A204.1 (cell line): ENCODE results near the gene PKHD1.
"Not testable (repeated sequence)": the region's sequence is repeated elsewhere in the genome, so short reads cannot be mapped to it uniquely, and the experiment has no call there.

Experiments used
- FAIRE-seq: peaks from 2 replicates; lab custom pipeline; 2012; peaks lifted over from hg19 to GRCh38; lab: Jason Lieb, UNC

Gene PKHD1

DNA sequence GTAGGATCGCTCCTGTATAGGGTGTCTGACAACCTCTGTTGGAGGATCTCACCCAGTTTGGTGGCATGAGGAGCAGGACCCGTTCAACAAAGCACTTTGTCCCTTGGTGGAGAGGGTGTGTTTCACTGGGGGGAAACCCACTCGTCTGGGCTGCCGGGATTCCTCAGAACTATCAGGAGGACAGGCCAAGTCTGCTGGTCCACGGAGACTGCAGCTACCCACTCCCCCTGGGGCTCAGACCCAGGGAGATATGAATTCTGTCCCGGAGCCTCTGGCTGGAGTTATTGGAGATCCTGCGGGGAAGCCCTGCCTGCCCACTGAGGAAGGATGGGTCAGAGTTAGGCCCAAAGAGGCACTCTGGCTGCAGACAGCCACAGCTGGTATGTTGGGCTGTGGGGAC lies 233.1 kb downstream of the PKHD1 start:
- no peak for FAIRE-seq

DNA sequence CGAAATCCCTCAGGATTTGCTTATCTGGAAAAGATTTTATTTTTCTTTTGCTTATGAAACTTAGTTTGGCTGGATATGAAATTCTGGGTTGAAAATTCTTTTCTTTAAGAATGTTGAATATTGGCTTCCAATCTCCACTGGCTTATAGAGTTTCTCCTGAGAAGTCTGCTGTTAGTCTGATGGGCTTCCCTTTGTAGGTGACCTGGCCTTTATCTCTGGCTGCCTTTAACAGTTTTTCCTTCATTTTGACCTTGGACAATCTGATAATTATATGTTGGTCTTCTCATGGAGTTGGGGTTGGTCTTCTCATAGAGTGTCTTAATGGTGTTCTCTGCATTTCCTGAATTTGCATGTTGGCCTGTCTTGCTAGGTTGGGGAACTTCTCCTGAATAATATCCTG lies 234.3 kb downstream of the PKHD1 start:
- not testable (repeated sequence) for FAIRE-seq

DNA sequence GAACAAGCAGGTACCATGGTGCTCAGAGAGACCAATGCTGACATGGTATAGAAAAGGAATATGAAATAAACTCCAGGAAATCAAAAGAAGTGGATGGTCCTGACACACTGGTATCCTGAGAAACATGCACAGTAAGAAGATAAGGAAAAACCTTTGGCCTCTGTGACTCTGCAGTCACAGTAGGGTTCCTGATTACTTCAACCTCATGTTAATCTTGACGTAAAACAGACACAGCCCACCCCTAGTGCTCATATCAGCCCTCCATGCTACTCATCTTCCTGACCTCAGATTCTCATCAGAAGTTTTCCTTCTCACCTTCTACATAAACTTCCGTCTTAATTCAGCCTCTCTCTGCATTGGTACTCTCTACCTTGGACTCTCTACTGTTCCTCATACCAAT lies 240.9 kb downstream of the PKHD1 start:
- FAIRE-seq: no peak

DNA sequence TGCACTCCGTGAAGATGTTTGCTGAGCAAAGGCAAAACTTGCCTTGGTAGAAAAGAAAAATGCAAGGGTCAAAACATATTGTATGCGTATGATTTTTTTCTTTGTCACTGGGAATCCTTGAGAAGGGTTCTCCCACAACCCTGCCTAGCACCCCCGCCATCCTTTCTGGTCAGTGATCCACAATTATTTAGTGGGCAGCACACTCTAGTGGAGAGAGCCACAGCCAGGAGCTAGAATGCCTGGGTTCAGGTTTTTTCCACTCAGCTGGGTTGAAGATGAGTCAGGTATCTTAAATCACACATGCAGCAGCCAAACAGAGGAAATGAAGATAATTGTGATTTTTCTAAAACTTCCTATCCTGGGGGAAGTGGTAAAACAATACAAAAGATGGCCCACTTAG lies 243.1 kb downstream of the PKHD1 start:
- no peak for FAIRE-seq

DNA sequence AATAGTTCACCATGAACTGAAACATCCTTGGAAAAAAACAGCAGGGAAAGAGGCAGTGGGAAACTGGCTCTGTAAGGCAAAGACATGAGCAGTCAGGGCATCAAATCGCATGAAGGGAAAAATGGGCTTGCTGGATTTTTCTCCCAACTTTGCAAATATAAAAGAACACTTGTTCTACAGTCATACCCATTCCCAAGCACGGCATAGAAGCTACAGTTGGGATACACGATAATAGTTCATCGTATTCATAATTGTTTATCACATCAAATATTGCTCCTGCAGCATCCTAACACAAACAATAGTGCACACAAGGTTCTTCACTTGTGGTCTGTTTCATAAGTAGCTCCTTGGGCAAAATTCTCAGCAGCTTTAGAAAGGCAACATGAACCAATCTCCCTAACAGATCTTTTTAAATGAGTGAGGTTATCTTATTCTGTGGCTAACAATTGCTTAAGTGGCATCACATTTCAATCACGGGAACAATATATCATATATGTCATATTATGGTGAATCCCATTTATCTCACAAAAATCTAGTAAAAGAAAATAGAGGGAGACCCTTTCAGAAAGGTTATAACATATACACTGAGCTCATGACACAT lies 243.9 kb downstream of the PKHD1 start:
- FAIRE-seq: no peak

DNA sequence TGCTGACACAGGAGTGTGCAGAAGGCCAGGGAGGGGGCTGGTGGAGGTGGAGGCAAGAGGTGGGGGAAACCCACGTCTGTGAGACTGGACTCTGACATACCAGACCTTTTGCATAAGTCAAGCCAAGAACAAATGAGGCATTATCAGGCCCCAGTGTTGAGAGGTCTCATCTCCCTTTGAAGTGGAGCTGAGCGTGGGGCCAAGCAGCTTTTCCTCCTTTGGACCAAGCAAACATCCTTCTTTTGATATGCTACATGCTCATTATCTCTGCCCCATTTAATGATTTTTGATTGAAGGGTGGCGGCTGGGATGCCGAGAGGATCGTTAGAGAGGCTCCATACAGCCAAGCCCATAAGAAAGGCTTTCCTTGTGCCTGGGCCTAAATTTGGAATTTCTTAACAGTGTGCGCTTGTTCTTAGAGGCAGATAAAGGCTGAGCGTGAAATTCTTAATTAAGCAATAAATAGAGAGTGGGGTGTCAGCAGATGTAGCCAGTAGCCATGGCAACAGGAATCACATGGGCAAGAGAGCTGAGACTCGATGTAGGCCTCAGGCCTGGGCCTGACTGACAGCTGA lies 244.5 kb downstream of the PKHD1 start:
- no peak for FAIRE-seq

DNA sequence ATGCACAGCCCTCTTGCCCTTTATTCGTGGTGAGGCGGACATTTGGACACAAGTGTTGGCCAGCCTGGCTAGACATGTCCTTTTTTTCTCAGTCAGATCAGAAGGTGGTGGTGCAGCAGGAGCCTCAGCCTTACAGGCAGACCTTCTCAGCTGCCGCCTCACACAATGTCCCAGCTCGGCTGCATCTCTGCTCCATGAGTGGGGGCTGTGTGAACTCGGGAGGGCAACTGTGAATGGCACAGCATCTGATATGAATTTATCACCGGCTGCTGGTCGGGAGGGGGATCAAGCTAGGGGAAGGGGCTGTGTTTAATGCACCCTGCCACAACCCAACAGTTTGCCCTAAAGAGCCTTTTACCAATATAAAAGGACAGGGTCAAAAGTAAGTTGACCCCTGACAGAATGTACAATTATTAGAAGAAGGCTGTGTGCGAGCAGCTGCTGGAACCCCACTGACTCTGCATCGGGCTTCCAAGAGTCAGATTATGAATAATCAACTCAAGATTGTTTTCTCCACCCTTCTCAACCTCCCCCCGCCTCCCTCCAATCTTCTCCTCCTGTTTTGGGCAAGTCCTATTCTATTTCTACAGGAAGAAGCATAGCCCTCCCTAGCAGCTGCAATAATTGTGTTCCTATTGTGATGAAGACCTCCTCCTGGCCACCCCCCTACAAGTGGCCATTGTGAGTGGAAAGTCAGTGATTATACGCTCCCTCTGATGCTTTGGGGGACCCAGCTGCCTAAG lies 245.2 kb downstream of the PKHD1 start:
- FAIRE-seq: no peak

DNA sequence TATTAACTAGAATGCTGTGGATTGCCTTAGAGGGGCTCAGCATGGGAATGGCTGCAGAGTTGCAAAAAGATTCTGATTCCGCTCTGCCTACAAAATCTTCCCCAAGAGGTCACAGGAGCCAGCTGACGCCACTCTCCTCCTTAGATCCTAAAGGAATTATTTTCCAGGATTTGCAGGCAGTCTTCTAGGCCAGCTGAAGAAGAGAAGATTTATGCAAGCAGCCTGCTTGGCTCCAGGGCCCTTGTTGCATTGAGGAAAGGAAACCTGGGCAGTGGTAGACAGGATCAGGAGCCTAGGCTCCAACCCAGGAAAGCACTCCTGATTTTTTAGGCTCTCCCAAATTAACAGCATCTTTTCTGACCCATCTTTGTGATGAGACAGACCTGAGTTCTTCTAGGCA lies 245.8 kb downstream of the PKHD1 start:
- FAIRE-seq: no peak

DNA sequence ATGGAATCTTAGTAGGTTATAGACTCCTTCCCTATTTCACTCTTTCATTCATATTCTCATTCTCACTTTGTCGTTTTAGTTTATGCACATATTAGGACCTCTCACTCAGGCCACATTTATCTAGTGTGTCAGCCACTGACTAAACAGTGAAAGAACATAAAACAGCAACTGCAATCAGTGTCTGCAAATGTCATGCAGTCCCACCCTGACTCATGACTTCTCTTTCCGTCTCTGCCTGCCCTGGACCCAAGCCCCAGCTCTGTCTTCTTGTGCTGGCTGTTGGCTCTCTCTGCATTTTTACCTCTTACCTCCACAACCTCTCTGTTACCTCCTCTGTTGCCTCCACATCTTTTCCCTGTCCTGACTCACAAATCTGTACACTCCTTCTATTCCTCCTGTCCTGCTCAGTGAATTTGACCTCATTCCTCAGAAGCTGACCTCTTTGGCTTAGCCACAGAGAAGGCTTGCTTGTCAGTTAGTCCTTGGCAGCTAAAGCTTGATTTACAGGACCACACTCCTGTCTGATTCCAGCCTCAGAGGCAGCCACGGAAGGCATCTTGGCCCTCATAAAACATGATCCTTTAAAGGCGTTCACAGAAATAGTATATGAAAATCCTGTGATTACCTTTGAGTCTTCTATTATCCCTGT lies 247.6 kb downstream of the PKHD1 start:
- FAIRE-seq: no peak

DNA sequence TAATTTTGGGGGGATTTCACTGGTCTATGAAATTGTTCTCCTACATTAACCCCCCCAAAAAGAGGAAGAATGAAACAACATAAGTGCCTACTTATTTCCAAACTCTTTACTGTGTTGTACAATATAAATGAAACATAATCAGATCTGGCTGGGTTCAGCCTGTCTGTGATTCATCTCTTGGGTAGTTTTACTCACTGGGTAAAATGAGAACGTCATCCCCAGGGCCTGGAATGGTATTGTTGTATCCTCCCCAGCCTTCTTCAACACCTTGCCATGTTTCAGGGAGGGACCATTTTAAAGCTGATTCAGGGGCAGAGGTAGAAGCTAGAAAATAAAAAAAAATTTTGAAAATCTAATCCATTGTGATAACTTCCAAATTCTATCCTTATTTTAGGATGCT lies 256.7 kb downstream of the PKHD1 start:
- FAIRE-seq: no peak

DNA sequence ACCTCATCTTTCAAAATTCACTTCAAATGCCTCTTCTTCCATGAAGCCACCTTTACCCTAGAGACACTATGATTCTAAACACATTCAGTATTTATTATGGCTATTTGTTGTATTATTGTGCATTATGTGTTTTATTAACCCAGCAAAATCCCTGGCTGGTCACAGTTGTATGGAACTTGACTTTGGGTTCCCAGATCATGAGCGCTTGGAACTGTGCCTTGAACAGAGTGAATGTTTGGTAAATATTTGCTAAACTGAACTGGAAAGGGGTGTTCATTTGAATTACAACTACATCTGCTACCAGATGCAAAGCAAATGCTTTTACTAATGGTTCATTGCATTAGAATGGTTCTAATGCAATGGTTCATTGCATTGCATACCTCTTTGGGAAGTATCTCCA lies 259.8 kb downstream of the PKHD1 start:
- no peak for FAIRE-seq

DNA sequence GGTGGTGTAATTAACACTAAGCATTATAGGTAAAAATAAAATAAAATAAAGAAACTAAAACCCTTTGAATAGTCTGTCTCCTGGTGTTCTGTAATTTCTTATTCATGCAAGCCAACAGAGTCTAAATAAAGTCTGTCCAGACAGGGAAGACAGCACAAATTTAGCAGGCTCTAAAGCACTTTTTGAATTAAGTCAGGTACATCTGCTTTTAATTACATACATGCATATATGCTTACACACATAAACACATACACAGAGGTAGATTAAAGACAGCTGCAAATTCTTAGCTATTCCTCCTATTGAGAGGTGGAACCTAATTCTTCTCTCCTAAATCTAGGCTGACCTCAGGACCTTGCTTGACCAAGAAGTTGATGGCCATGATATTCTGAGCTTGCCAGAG lies 262.5 kb downstream of the PKHD1 start:
- FAIRE-seq: no peak

DNA sequence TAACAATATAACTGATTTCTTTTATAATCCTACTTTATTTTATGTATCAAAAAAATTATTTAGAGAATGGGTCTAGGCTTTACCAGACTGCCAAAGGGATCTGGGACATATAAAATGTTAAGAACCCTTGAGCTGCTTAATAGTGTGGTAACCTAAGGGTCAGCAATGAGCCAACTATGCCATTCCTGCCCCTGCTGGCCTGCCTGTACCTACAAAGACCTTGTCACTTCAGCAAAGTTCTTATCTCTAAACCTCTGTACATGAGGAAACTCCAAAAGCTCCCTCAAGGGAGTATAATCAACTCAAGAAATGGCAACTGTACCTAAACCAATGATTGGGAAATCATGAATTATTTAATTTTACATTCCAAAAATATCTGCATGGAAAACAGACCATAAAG lies 266.9 kb downstream of the PKHD1 start:
- no peak for FAIRE-seq

DNA sequence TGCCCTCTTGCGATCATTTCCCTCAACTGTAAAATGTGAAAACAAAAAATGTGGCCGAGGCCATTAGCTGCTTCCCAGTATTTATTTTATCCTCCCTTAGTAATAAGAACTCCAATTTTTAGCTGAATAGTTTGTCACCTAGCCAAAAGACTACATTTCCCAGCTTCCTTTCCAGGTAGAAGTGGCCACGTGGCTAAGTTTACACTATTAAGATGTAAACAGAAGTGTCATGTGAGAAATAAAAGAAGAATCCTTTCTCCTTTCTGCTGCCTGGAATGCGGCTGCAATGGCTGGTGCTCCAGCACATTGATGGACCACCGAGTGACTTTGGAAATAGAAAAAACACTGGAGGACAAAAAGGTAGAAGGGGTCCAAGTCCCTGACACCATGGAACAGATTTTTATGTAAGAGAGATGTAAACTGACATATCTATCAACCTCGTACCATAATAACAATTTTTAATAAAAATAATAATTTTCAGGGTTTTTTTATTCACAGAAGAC lies 268.8 kb downstream of the PKHD1 start:
- FAIRE-seq: no peak

DNA sequence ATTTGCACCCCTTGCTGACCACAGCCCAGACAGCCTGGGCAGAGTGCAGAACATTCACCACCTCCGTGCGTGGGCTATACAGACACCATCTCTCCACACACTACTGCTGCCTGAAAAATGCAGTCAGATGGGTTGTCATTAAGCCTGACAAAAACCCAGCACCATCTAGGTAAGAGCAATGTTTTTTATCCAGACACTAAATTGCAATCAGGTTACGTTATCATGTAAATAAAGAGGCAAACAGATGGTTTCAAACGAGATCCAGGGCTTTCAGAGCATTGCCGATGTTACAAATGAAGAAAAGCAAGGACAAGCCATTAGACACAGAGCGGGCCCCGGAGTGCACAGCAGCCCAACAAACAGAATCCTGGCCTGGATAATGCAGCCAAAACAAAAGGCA lies 269.6 kb downstream of the PKHD1 start:
- FAIRE-seq: no peak

DNA sequence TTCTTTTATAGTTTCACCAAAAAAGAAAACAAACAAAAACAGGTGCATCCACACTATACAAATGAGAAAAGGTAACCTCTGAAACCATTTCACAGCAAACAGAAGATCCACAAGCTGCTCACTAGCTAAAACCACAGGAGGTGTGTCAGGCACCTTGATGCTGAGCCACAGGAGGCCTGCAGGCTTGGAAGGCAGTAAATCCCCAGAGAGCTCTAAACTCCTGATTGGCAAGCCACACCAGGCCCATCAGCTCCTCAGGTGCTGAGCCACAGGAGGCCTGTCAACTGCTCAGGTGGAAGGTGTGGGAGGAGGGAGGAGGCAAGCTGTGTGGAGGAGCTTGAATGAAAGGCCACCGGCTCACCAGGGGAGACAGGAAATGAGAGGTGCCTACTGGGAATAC lies 273.0 kb downstream of the PKHD1 start:
- no peak for FAIRE-seq

DNA sequence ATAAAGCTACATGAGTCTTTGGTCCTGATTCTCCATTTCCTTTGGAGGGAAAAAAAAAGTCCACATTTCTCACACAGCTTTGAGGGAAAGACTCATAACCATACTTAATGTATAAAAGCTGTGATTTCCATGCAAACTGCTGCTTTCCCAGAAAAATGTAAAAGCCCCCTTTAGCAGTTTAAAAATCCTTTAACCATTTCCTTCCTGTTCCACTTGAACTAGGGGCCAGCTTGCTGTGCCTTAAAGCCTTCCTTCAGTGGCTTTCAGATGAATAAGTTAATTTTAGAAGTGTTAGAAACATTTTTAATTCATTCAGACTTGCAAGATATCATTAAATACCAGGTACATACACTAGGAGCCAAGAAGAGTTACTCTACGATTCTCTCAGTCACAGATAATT lies 273.5 kb downstream of the PKHD1 start:
- FAIRE-seq: no peak

DNA sequence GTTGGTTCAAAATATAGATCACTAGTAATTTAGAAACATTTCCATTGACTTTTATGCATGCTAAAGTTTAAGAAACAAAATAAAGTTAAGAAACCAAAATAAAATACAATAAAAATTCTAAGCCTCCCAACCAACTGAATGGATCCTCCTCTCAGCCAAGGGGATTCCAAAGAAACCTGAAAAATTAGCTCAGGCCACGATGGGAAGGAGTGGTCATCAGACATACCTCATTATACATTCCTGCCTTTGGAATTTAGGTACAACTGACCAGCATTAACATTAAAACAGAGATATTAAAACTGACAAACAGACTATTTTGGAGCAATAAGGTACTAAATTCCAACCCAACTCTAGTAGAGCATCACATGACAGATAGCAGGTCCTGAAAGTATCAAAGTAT lies 275.2 kb downstream of the PKHD1 start:
- FAIRE-seq: no peak

DNA sequence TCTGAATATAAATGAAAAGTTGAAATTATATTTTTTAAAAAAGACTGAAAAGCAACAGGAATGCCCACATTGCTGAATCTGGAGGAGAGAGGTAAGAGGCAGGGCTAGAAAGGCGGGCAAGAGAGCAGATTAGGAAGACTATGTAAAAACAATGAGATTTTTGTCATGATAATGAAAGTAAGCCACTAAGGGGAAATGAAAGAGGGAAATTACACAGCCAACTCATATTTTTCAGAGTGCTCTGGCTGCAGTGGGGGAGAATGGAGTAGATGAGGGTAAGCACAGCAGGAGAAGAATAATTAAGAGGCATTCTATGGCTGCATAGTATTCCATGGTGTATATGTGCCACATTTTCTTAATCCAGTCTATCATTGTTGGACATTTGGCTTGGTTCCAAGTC lies 281.9 kb downstream of the PKHD1 start:
- no peak for FAIRE-seq

DNA sequence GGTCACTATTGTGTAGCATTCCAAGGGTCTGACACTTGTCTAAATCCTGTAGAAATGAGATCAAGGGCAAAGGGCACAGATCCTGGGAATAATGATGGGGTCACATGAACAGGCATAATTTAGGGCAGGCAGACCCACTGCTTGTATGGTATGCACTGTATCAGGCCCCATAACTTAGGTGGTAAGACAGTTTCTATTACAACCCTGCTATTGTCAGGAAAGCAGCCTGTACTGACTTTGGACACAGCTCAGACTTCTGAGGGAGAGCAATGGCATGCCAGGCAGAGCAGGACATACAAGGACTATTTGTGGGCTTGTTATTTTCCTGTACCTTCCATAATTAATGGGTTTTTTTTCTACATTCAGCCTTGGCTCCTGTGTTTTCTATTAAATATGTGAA lies 286.8 kb downstream of the PKHD1 start:
- no peak for FAIRE-seq

DNA sequence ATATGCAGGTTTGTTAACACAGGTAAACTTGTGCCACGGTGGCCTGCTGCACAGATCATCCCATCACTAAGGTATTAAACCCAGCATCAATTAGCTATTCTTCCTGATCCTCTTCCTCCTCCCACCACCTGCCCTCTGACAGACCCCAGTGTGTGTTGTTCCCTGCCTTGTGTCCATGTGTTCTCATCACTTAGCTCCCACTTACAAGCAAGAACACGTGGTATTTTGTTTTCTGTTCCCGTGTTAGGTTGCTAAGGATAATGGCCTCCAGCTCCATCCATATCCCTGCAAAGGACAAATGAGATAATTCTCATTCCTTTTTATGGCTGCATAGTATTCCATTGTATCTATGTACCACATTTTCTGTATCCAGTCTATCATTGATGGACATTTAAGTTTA lies 294.0 kb downstream of the PKHD1 start:
- no peak for FAIRE-seq

DNA sequence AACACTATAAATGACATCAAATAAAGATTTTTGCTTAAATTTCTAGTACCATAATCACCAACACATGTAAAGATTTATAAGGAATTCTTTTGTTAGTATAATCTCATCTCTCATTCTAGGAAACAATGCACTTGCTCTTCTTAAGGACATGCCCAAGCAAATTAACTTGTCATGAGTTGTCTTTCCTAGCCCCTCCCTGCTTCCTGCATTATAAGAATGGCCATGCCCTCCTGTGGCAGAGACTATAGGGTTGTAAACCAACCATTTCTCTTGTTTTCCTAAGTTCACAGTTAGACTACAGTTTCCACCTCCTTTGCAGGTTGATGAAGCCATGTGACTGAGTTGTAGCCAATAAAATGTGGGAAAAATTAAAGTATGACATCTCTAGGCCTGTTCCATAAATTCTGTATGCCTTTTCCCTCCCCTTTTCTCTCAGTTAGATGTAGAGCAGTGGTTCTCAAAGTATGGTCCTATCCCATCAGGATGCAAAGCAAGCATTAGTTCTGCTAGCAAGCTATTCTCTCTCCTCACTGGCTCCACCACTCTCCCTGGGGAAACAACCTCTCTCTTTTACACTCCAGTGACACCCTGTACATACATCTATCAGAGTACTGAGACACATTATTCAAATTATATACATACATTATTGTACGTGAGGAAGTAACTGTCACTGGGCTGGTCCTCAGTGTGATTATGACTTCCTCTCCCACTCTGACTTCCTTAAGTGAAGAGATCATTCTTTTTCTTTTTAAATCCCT lies 295.0 kb downstream of the PKHD1 start:
- no peak for FAIRE-seq

DNA sequence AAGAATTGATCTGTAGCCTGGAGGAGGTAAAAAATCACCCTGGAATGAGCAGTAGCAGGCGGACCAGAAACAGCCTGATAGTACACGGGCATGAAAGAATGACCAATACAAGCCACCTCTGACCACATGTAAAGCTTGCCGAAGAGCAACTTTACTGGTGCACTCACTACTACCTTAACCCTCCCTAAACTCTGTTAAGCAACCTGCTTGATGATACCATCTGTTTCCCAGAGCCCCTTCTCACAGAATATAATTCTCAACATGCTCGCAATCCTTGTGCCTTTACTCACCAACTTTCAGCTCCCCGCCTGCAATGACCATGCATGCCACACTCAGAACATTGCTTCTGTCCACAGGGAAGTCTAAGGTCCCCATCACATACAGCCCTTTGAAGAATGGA lies 296.5 kb downstream of the PKHD1 start:
- FAIRE-seq: no peak
